HCT116 (cell line): ENCODE data around the gene GMPR2. TPM values are rescaled to one million over a fixed set of nuclear protein-coding genes. Genes with fewer than 3 reads are reported as not detected.

Experiments
- ATAC-seq: fragments of 200-7000 bp; cut with Tn5 transposase; 2 replicates; pipeline ENCODE4 v1.9.1; 2020; ENCODE audit warnings: mild to moderate bottlenecking, moderate library complexity
- BruUV-seq: library from RNA; stranded (reverse); fragments of 400-500 nt; replicated peaks from 2 replicates; lab custom pipeline; 2021; lab: Mats Ljungman, UMichigan
- CTCF ChIA-PET: fragments of 300-600 bp; sonication (Branson Sonifier 250); formaldehyde crosslinking; loops from one replicate; lab custom pipeline; 2021; ENCODE audit warnings: antibody characterized with exemption; lab: Charles Lee
- POLR2A ChIA-PET: fragments of 300-600, 350-600 bp; sonication (Branson Sonifier 250); formaldehyde crosslinking; loops from one replicate; lab custom pipeline; 2021; ENCODE audit warnings: antibody characterized with exemption; lab: Charles Lee
- RAD21 ChIA-PET, 2 experiments: fragments of 300-600 bp; sonication (Branson Sonifier 250); formaldehyde crosslinking; loops; one replicate each; lab custom pipeline; 2023; ENCODE audit warnings: low total read pairs in 2 of 2; ENCODE audit not compliant: uncharacterized antibody in 2 of 2, unreplicated experiment in 2 of 2, low non-redundant PET in 1 of 2; lab: Charles Lee
- DNase-seq: peaks from one replicate; pipeline ENCODE4 v3.0.0-alpha.2; 2010; ENCODE audit warnings: low read depth, low spot score
- H2AFZ ChIP-seq: fragments of 200-600 bp; shearing (Covaris generic), sonication (generic); 2 replicates; pipeline ENCODE4 v1.6.1; 2017; ENCODE audit warnings: low read depth, mixed run types, mixed read lengths, antibody characterized with exemption, low read length; ENCODE audit not compliant: poor library complexity, severe bottlenecking
- H3K27ac ChIP-seq: 2 replicates; pipeline ENCODE4 v1.5.1; 2012; ENCODE audit warnings: low read depth, low read length
- H3K27me3 ChIP-seq: fragments of 200-600 bp; sonication (generic); 2 replicates; pipeline ENCODE4 v1.6.1; 2016; ENCODE audit warnings: mixed run types, low read length, mixed read lengths; ENCODE audit not compliant: insufficient read depth
- H3K36me3 ChIP-seq, 2 experiments: fragments of 200-500 bp in 1 of 2; fragments of 200-600 bp in 1 of 2; sonication (Bioruptor generic) in 1 of 2; sonication (generic) in 1 of 2; 2 replicates each; pipeline versions ENCODE4 v1.5.1 to v1.6.1; 2014 to 2016; ENCODE audit warnings: low read length in 2 of 2, inconsistent platforms in 1 of 2, mixed read lengths in 1 of 2, mixed run types in 1 of 2; ENCODE audit not compliant: insufficient read depth in 2 of 2, control insufficient read depth in 1 of 2
- H3K4me1 ChIP-seq, 2 experiments: fragments of 200-600 bp in 1 of 2; sonication (generic) in 1 of 2; 2 replicates each; pipeline versions ENCODE4 v1.5.1 to v1.6.1; 2012 to 2017; ENCODE audit warnings: low read length in 2 of 2, inconsistent platforms in 1 of 2, mild to moderate bottlenecking in 1 of 2, mixed read lengths in 1 of 2, mixed run types in 1 of 2, moderate library complexity in 1 of 2; ENCODE audit not compliant: insufficient read depth in 2 of 2, control insufficient read depth in 1 of 2
- H3K4me2 ChIP-seq: fragments of 200-600 bp; sonication (generic); 2 replicates; pipeline ENCODE4 v1.6.1; 2017; ENCODE audit warnings: mixed run types, low read length, mixed read lengths
- H3K4me3 ChIP-seq, 2 experiments: fragments of 200-600 bp in 1 of 2; sonication (generic) in 1 of 2; replicated peaks in 1 of 2; 2 replicates each; pipeline ENCODE4 v1.5.1; 2011 to 2016; ENCODE audit warnings: low read length in 2 of 2, control low read depth in 1 of 2, low read depth in 1 of 2, mild to moderate bottlenecking in 1 of 2, mixed read lengths in 1 of 2, mixed run types in 1 of 2
- H3K79me2 ChIP-seq: fragments of 200-600 bp; sonication (generic); 2 replicates; pipeline ENCODE4 v1.6.1; 2017; ENCODE audit warnings: mild to moderate bottlenecking, mixed run types, low read length, moderate library complexity, mixed read lengths; ENCODE audit not compliant: insufficient read depth
- H3K9ac ChIP-seq: fragments of 200-600 bp; sonication (generic); 2 replicates; pipeline ENCODE4 v1.6.1; 2016; ENCODE audit warnings: low read length, mixed read lengths
- H3K9me2 ChIP-seq: fragments of 200-600 bp; sonication (generic), shearing (Covaris generic); 2 replicates; pipeline ENCODE4 v1.6.1; 2017; ENCODE audit warnings: mixed run types, mild to moderate bottlenecking, moderate library complexity; ENCODE audit not compliant: insufficient read depth
- H3K9me3 ChIP-seq, 2 experiments: fragments of 200-500 bp in 1 of 2; fragments of 200-600 bp in 1 of 2; sonication (Bioruptor generic) in 1 of 2; sonication (generic) in 1 of 2; 2 replicates each; pipeline ENCODE4 v1.6.1; 2014 to 2017; ENCODE audit warnings: low read length in 2 of 2, mixed read lengths in 2 of 2, inconsistent platforms in 1 of 2, low read depth in 1 of 2, mild to moderate bottlenecking in 1 of 2, mixed run types in 1 of 2, moderate library complexity in 1 of 2; ENCODE audit not compliant: control insufficient read depth in 1 of 2, insufficient read depth in 1 of 2
- H4K20me1 ChIP-seq: fragments of 200-600 bp; sonication (generic), shearing (Covaris generic); 2 replicates; pipeline ENCODE4 v1.6.1; 2017; ENCODE audit warnings: mixed run types, mild to moderate bottlenecking, moderate library complexity; ENCODE audit not compliant: insufficient read depth
- ATF3 ChIP-seq: IDR thresholded peaks from 2 replicates; pipeline ENCODE4 v1.6.1; 2012
- CBX3 ChIP-seq: IDR thresholded peaks from 2 replicates; pipeline ENCODE4 v1.6.1; 2012; ENCODE audit warnings: low read depth
- CEBPB ChIP-seq: IDR thresholded peaks from 2 replicates; pipeline ENCODE4 v1.6.1; 2012; ENCODE audit warnings: low read depth
- EGR1 ChIP-seq: IDR thresholded peaks from 2 replicates; pipeline ENCODE4 v1.6.1; 2012; ENCODE audit warnings: low read depth
- ELF1 ChIP-seq: IDR thresholded peaks from 2 replicates; pipeline ENCODE4 v1.6.1; 2012; ENCODE audit warnings: low read depth, borderline replicate concordance
- EZH2phosphoT487 ChIP-seq: fragments of 200-600 bp; IDR thresholded peaks from 2 replicates; pipeline ENCODE4 v1.6.1; 2018; ENCODE audit warnings: antibody characterized with exemption, borderline replicate concordance
- JUND ChIP-seq: IDR thresholded peaks from 2 replicates; pipeline ENCODE4 v1.6.1; 2012
- POLR2A ChIP-seq: IDR thresholded peaks from 2 replicates; pipeline ENCODE4 v1.7.0; 2011; ENCODE audit warnings: borderline replicate concordance; ENCODE audit not compliant: insufficient read depth, insufficient read length; ENCODE audit errors: extremely low read depth
- POLR2AphosphoS5 ChIP-seq: IDR thresholded peaks from 2 replicates; pipeline ENCODE4 v1.6.1; 2011; ENCODE audit warnings: mild to moderate bottlenecking, low read depth, low read length, moderate library complexity
- SIN3A ChIP-seq: IDR thresholded peaks from 2 replicates; pipeline ENCODE4 v1.6.1; 2012; ENCODE audit warnings: low read depth
- SP1 ChIP-seq: IDR thresholded peaks from 2 replicates; pipeline ENCODE4 v1.6.1; 2012; ENCODE audit warnings: low read depth
- SRF ChIP-seq: IDR thresholded peaks from 2 replicates; pipeline ENCODE4 v1.6.1; 2012; ENCODE audit warnings: low read depth
- TCF7L2 ChIP-seq: IDR thresholded peaks from 2 replicates; pipeline ENCODE4 v1.7.0; 2011; ENCODE audit warnings: borderline replicate concordance, inconsistent platforms; ENCODE audit not compliant: insufficient read depth, insufficient read length; ENCODE audit errors: extremely low read depth
- YY1 ChIP-seq: IDR thresholded peaks from 2 replicates; pipeline ENCODE4 v1.6.1; 2011; ENCODE audit warnings: low read length, low read depth, moderate library complexity, mild to moderate bottlenecking; ENCODE audit not compliant: insufficient replicate concordance; ENCODE audit errors: extremely low read depth
- ZBTB33 ChIP-seq: IDR thresholded peaks from 2 replicates; pipeline ENCODE4 v1.6.1; 2011; ENCODE audit warnings: mild to moderate bottlenecking, low read length, moderate library complexity; ENCODE audit not compliant: insufficient replicate concordance; ENCODE audit errors: extremely low read depth
- ZFX ChIP-seq: fragments of 450-650 bp; IDR thresholded peaks from 2 replicates; pipeline ENCODE4 v1.6.1; 2017
- intact Hi-C: fragments of 100-400 bp; cut with micrococcal nuclease; formaldehyde crosslinking; loops from 2 replicates; pipeline ENCODE4 v1.10.0; 2022
- total RNA-seq: library from RNA; stranded (reverse); gene quantifications from one replicate; pipeline ENCODE4 v1.2.1, GENCODE V29; 2021; ENCODE audit not compliant: unreplicated experiment
- TF ChIP-seq, protein P1 (sequence below), 3 experiments: fragments of 200-600 bp in 1 of 3; sonication (generic) in 1 of 3; IDR thresholded peaks in 2 of 3; conservative IDR thresholded peaks in 1 of 3; 2 replicates each; pipeline ENCODE4 v1.5.1; 2012 to 2017; ENCODE audit warnings: low read depth in 2 of 3, low read length in 2 of 3, antibody characterized with exemption in 1 of 3, borderline replicate concordance in 1 of 3, control low read depth in 1 of 3, mild to moderate bottlenecking in 1 of 3, mixed read lengths in 1 of 3, mixed run types in 1 of 3, moderate library complexity in 1 of 3; ENCODE audit not compliant: insufficient read depth in 1 of 3
- TF ChIP-seq, protein P2 (sequence below): IDR thresholded peaks from 2 replicates; pipeline ENCODE4 v1.6.1; 2012; ENCODE audit warnings: low read depth
- TF ChIP-seq, protein P3 (sequence below): IDR thresholded peaks from 2 replicates; pipeline ENCODE4 v1.6.1; 2012

Gene GMPR2
- total RNA-seq, 1 experiment from 2014 or later: 66.9 TPM

DNA sequence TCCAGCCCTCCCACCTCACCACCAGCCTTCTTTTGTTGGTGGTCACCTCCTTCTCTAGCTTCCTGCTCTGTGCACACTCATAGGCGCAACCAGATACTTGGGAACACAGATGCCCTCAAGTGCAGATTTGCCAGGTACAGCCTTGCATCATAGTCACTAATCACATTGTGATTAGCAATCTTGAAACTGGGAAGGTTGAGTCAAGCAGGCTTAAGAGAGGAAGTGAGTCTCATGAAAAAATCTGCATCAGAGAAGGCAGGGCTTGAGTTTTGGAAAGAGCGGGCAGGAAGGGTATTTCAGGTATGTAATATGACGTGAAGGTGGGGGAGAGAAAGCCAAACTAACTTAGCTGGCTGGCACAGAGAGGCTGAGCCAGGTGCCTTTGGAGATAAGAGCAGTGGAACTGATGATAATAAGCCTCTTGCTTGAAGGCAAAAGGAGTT, 41.4 kb downstream of the GMPR2 start:
- intact Hi-C loops: no loop called here
- no peak overlapping the region for H3K27ac ChIP-seq
- H4K20me1 ChIP-seq: no peaks in the 10 kb centered on the region
- no peaks in the 10 kb centered on the region for H3K9me2 ChIP-seq
- no peak overlapping the region for H3K9ac ChIP-seq
- H3K79me2 ChIP-seq: peaks cover 4% of the 10 kb centered on the region; the same call in 1 of the 2 replicates
- POLR2A ChIA-PET: interaction anchor here (1.2 kb wide), 1 partner anchor 32 kb away, joined by 3 read pairs; no protein-coding TSS in a partner anchor
- RAD21 ChIA-PET: no interaction called here
- no peak overlapping the region for H3K4me3 ChIP-seq
- H3K4me2 ChIP-seq: no peak overlapping the region
- H3K9me3 ChIP-seq: no peaks in the 10 kb centered on the region
- no peaks in the 10 kb centered on the region for H3K27me3 ChIP-seq
- ATAC-seq: no peak
- no TSS peak for BruUV-seq
- no peaks in the 10 kb centered on the region for H3K36me3 ChIP-seq
- CTCF ChIA-PET: interaction anchor here (1.0 to 1.5 kb wide), 2 partner anchors 9 to 31 kb away, joined by 4 to 5 read pairs; no protein-coding TSS in a partner anchor
- no peak for DNase-seq
- no peak overlapping the region for H2AFZ ChIP-seq
- TF ChIP-seq YY1 (no peak), SRF (no peak), ELF1 (no peak), ZFX (no peak), EGR1 (no peak), TCF7L2 (no peak), CEBPB (no peak), POLR2AphosphoS5 (no peak), ATF3 (no peak), SP1 (no peak), CBX3 (no peak), POLR2A (no peak), SIN3A (no peak), JUND (no peak), EZH2phosphoT487 (no peak), ZBTB33 (no peak)
- TF ChIP-seq, protein P1, sequence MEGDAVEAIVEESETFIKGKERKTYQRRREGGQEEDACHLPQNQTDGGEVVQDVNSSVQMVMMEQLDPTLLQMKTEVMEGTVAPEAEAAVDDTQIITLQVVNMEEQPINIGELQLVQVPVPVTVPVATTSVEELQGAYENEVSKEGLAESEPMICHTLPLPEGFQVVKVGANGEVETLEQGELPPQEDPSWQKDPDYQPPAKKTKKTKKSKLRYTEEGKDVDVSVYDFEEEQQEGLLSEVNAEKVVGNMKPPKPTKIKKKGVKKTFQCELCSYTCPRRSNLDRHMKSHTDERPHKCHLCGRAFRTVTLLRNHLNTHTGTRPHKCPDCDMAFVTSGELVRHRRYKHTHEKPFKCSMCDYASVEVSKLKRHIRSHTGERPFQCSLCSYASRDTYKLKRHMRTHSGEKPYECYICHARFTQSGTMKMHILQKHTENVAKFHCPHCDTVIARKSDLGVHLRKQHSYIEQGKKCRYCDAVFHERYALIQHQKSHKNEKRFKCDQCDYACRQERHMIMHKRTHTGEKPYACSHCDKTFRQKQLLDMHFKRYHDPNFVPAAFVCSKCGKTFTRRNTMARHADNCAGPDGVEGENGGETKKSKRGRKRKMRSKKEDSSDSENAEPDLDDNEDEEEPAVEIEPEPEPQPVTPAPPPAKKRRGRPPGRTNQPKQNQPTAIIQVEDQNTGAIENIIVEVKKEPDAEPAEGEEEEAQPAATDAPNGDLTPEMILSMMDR (IDR thresholded peaks at IDR 0.05 in 2 of 3, conservative IDR thresholded peaks at IDR 0.05 in 1 of 3; ENCODE audit: borderline replicate concordance in 1 of 3, insufficient read depth in 1 of 3, low read depth in 2 of 3, low read length in 2 of 3): no peak
- TF ChIP-seq, protein P2, sequence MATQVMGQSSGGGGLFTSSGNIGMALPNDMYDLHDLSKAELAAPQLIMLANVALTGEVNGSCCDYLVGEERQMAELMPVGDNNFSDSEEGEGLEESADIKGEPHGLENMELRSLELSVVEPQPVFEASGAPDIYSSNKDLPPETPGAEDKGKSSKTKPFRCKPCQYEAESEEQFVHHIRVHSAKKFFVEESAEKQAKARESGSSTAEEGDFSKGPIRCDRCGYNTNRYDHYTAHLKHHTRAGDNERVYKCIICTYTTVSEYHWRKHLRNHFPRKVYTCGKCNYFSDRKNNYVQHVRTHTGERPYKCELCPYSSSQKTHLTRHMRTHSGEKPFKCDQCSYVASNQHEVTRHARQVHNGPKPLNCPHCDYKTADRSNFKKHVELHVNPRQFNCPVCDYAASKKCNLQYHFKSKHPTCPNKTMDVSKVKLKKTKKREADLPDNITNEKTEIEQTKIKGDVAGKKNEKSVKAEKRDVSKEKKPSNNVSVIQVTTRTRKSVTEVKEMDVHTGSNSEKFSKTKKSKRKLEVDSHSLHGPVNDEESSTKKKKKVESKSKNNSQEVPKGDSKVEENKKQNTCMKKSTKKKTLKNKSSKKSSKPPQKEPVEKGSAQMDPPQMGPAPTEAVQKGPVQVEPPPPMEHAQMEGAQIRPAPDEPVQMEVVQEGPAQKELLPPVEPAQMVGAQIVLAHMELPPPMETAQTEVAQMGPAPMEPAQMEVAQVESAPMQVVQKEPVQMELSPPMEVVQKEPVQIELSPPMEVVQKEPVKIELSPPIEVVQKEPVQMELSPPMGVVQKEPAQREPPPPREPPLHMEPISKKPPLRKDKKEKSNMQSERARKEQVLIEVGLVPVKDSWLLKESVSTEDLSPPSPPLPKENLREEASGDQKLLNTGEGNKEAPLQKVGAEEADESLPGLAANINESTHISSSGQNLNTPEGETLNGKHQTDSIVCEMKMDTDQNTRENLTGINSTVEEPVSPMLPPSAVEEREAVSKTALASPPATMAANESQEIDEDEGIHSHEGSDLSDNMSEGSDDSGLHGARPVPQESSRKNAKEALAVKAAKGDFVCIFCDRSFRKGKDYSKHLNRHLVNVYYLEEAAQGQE: no peak
- TF ChIP-seq, protein P3, sequence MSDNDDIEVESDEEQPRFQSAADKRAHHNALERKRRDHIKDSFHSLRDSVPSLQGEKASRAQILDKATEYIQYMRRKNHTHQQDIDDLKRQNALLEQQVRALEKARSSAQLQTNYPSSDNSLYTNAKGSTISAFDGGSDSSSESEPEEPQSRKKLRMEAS: no peak
- H3K4me1 ChIP-seq: peaks cover 9 to 22% of the 10 kb centered on the region in 2 experiments; a peak in 3 of 4 replicates
